ENCODE data around the gene HTR3D.

- no peak for TF ChIP-seq CTCF (IDR thresholded peaks at IDR 0.05; ENCODE audit: low read depth, low read length)
- no peak for TF ChIP-seq EZH2phosphoT487 (IDR thresholded peaks at IDR 0.05; ENCODE audit: low read depth)
Measured at GRCh38 chr3:184029443-184029842, 2.1 kb upstream of the HTR3D start.
